DOHH2 (cell line): Measurements from ENCODE around the gene PNPLA2.

Experiments used
- H3F3A ChIP-seq: fragments of 200-600 bp; sonication (generic), shearing (Covaris generic); 2 replicates; pipeline ENCODE4 v1.6.0; 2016; ENCODE audit warnings: antibody characterized with exemption, mild to moderate bottlenecking; ENCODE audit not compliant: control insufficient read depth, insufficient read depth
- H3K27ac ChIP-seq: fragments of 200-600 bp; sonication (generic); 2 replicates; pipeline ENCODE4 v1.5.1; 2014; ENCODE audit warnings: low read depth, mild to moderate bottlenecking, low read length, moderate library complexity
- H3K27me3 ChIP-seq: fragments of 200-600 bp; sonication (generic); 2 replicates; pipeline ENCODE4 v1.6.1; 2014; ENCODE audit warnings: mild to moderate bottlenecking, low read length, mixed read lengths; ENCODE audit not compliant: control insufficient read depth
- H3K36me3 ChIP-seq: fragments of 200-600 bp; sonication (generic); 2 replicates; pipeline ENCODE4 v1.6.1; 2014; ENCODE audit warnings: mild to moderate bottlenecking, low read length, moderate library complexity, mixed read lengths; ENCODE audit not compliant: control insufficient read depth
- H3K4me1 ChIP-seq: fragments of 200-600 bp; sonication (generic); 2 replicates; pipeline ENCODE4 v1.6.1; 2014; ENCODE audit warnings: mild to moderate bottlenecking, low read length, mixed read lengths; ENCODE audit not compliant: control insufficient read depth
- H3K4me2 ChIP-seq: fragments of 200-600 bp; sonication (generic); 2 replicates; pipeline ENCODE4 v1.6.0; 2014; ENCODE audit warnings: mild to moderate bottlenecking, low read length, moderate library complexity
- H3K4me3 ChIP-seq: fragments of 200-600 bp; sonication (generic); 2 replicates; pipeline ENCODE4 v1.5.1; 2014; ENCODE audit warnings: mild to moderate bottlenecking, low read length, mixed read lengths
- H3K79me2 ChIP-seq: fragments of 200-600 bp; sonication (generic); 2 replicates; pipeline ENCODE4 v1.6.1; 2014; ENCODE audit warnings: mild to moderate bottlenecking, low read length, mixed read lengths; ENCODE audit not compliant: control insufficient read depth
- H3K9me2 ChIP-seq: fragments of 200-600 bp; sonication (generic); replicated peaks from 2 replicates; pipeline ENCODE4 v1.6.1; 2014; ENCODE audit warnings: mild to moderate bottlenecking, low read length, mixed read lengths; ENCODE audit not compliant: control insufficient read depth
- H3K9me3 ChIP-seq: fragments of 200-600 bp; sonication (generic); 2 replicates; pipeline ENCODE4 v1.6.1; 2014; ENCODE audit warnings: antibody characterized with exemption, low read length, mixed read lengths; ENCODE audit not compliant: control insufficient read depth, insufficient read depth
- H4K20me1 ChIP-seq: fragments of 200-600 bp; sonication (generic); 2 replicates; pipeline ENCODE4 v1.6.0; 2014; ENCODE audit warnings: low read depth, mild to moderate bottlenecking, antibody characterized with exemption, low read length, moderate library complexity; ENCODE audit not compliant: control insufficient read depth, insufficient read depth
- CTCF ChIP-seq: fragments of 200-600 bp; sonication (generic); IDR thresholded peaks from one replicate; pipeline ENCODE4 v1.5.1; 2014; ENCODE audit warnings: antibody characterized with exemption, mild to moderate bottlenecking, low read depth, low read length; ENCODE audit not compliant: poor library complexity, severe bottlenecking
- EZH2phosphoT487 ChIP-seq: fragments of 200-600 bp; sonication (generic); IDR thresholded peaks from 2 replicates; pipeline ENCODE4 v1.6.1; 2017; ENCODE audit warnings: borderline replicate concordance, mild to moderate bottlenecking, antibody characterized with exemption, low read length, moderate library complexity, mixed read lengths

The PNPLA2 gene

GRCh38 chr11:832529-833113, 13.9 kb downstream of the PNPLA2 start, which contains the start of gene CD151:
Gene CD151 (plus strand): TSS chr11:832952. CDS start chr11:836070, 3,118 bp downstream.
- Histone ChIP-seq H3K36me3 (peaks cover 2% of the 10 kb centered on the region; the same call in 1 of the 2 replicates), H3F3A (no peaks in the 10 kb centered on the region; the same call in 1 of the 2 replicates), H3K27me3 (peaks cover 72% of the 10 kb centered on the region), H3K4me3 (peak within 1 kb of the TSS; percentile 45), H3K9me2 (no peaks in the 10 kb centered on the region), H3K9me3 (no peaks in the 10 kb centered on the region), H4K20me1 (no peaks in the 10 kb centered on the region; the same call in 1 of the 2 replicates), H3K79me2 (no peaks in the 10 kb centered on the region), H3K4me2 (peak within 1 kb of the TSS; percentile 62), H3K27ac (no peak within 1 kb of the TSS), H3K4me1 (peaks cover 46% of the 10 kb centered on the region)
- no peak for TF ChIP-seq CTCF
- TF ChIP-seq EZH2phosphoT487 = no peak

- Histone ChIP-seq H3K27ac (no peak overlapping the region), H3K9me2 (no peaks in the 10 kb centered on the region), H3K4me1 (peaks cover 40% of the 10 kb centered on the region), H4K20me1 (no peaks in the 10 kb centered on the region), H3K4me3 (peak overlapping the region; percentile 44), H3K36me3 (peaks cover 7% of the 10 kb centered on the region), H3F3A (no peaks in the 10 kb centered on the region; the same call in 1 of the 2 replicates), H3K4me2 (peak overlapping the region; percentile 46), H3K79me2 (no peaks in the 10 kb centered on the region), H3K9me3 (no peaks in the 10 kb centered on the region), H3K27me3 (peaks cover 66% of the 10 kb centered on the region)
- TF ChIP-seq CTCF (no peak), EZH2phosphoT487 (no peak)
Observed at GRCh38 chr11:833114-833791, 14.5 kb downstream of the PNPLA2 start.

GRCh38 chr11:833849-834311, 15.2 kb downstream of the PNPLA2 start:
- H3K36me3 ChIP-seq = peaks cover 13% of the 10 kb centered on the region
- no peaks in the 10 kb centered on the region; the same call in 1 of the 2 replicates for H3F3A ChIP-seq
- TF ChIP-seq CTCF (no peak), EZH2phosphoT487 (no peak)
- peaks cover 34% of the 10 kb centered on the region for H3K4me1 ChIP-seq
- H3K9me2 ChIP-seq = no peaks in the 10 kb centered on the region
- H4K20me1 ChIP-seq = no peaks in the 10 kb centered on the region
- no peak overlapping the region for H3K4me3 ChIP-seq
- H3K27me3 ChIP-seq = peaks cover 59% of the 10 kb centered on the region
- H3K27ac ChIP-seq = no peak overlapping the region
- H3K79me2 ChIP-seq = no peaks in the 10 kb centered on the region
- H3K9me3 ChIP-seq = no peaks in the 10 kb centered on the region
- H3K4me2 ChIP-seq = no peak overlapping the region
